ENCODE measurements around the gene SERINC1. TPM values are rescaled to one million over a fixed set of nuclear protein-coding genes. Genes with fewer than 3 reads are reported as not detected.

Gene SERINC1
- total and polyA plus RNA-seq, 9 of the 15 experiments (the other 6 are each of a cell fraction or from before 2014, with no cell fraction given) = 28.8 to 64.6 (median 39.7) TPM

DNA sequence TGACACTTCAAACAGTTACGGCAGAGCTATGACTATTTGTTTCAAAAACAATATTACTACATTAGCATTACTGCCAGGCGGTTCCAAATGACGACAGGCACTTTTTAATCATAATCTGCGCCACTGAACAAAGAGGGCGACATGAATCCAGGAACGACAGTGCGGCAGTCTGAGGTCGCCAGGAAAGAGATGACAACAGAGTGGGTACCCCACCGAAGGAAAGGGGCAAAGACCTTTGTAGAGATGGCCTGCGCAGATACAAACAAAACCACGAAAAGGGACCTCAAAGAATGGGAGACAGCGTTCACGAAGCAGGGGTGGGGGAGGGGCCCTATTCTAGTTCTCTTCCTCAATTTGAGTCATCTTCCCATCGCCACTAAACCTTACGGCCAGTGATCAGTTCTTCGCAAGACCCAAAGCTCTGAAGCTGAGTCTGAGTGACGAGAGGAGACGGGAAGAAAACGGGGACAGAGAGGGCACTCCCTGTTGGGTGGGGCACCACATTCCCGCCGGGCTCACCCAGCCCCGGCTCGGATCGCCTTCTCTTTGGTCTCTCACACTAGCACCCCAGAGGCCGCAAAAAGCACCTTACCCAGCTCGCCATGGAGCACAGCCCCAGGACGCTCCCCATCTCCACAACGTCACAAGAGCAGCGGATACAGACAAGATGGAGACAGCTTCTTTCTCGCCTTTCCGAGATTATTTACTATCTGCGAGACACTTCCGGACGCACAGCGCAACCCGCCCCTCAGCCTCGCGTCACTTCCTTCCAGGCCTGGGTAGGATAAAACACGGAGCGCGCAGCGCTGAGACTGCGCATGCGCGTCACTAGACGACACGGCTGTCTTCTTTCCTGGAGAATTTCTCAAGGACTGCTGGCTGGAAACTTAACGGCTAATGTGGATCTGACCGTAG, at the start of gene SERINC1 (continued):
- TF ChIP-seq TAF7 (tag; IDR thresholded peaks at IDR 0.05) (peak; percentile 68), CHD2 (IDR thresholded peaks at IDR 0.05; ENCODE audit: low read depth, low read length) (no peak; the same call in 1 of the 2 replicates), SOX6 (IDR thresholded peaks at IDR 0.05) (0 out of 2 replicates have a peak, but pooled peaks have one; percentile 11), SUPT5H (IDR thresholded peaks at IDR 0.05) (peak; percentile 91), HDAC8 (tag; IDR thresholded peaks at IDR 0.05) (no peak), ZNF133 (CRISPR knock-in tag; IDR thresholded peaks at IDR 0.05) (no peak), TBP (optimal IDR thresholded peaks at IDR 0.05; ENCODE audit: low read depth, low read length) (peak; percentile 80), YY1 (IDR thresholded peaks at IDR 0.05; ENCODE audit: borderline replicate concordance in 1 of 3, control insufficient read depth in 1 of 3, extremely low read depth in 1 of 3, insufficient read depth in 3 of 3, insufficient read length in 1 of 3, insufficient replicate concordance in 2 of 3, low read depth in 1 of 3, low read length in 2 of 3) (peak in 2 of 3 experiments; percentile 62 to 83), XRCC5 (IDR thresholded peaks at IDR 0.05; ENCODE audit: low read depth, low read length) (no peak), POLR2G (IDR thresholded peaks at IDR 0.05; ENCODE audit: low read depth, low read length) (peak; percentile 82), LCOR (CRISPR knock-in tag; IDR thresholded peaks at IDR 0.05) (0 out of 2 replicates have a peak, but pooled peaks have one; percentile 20), C11orf30 (IDR thresholded peaks at IDR 0.05; ENCODE audit: low read depth) (peak; percentile 66), ZNF263 (CRISPR knock-in tag; IDR thresholded peaks at IDR 0.05; ENCODE audit: borderline replicate concordance) (peak; percentile 32; the same call in 1 of the 2 replicates)
- TF ChIP-seq, protein P1, sequence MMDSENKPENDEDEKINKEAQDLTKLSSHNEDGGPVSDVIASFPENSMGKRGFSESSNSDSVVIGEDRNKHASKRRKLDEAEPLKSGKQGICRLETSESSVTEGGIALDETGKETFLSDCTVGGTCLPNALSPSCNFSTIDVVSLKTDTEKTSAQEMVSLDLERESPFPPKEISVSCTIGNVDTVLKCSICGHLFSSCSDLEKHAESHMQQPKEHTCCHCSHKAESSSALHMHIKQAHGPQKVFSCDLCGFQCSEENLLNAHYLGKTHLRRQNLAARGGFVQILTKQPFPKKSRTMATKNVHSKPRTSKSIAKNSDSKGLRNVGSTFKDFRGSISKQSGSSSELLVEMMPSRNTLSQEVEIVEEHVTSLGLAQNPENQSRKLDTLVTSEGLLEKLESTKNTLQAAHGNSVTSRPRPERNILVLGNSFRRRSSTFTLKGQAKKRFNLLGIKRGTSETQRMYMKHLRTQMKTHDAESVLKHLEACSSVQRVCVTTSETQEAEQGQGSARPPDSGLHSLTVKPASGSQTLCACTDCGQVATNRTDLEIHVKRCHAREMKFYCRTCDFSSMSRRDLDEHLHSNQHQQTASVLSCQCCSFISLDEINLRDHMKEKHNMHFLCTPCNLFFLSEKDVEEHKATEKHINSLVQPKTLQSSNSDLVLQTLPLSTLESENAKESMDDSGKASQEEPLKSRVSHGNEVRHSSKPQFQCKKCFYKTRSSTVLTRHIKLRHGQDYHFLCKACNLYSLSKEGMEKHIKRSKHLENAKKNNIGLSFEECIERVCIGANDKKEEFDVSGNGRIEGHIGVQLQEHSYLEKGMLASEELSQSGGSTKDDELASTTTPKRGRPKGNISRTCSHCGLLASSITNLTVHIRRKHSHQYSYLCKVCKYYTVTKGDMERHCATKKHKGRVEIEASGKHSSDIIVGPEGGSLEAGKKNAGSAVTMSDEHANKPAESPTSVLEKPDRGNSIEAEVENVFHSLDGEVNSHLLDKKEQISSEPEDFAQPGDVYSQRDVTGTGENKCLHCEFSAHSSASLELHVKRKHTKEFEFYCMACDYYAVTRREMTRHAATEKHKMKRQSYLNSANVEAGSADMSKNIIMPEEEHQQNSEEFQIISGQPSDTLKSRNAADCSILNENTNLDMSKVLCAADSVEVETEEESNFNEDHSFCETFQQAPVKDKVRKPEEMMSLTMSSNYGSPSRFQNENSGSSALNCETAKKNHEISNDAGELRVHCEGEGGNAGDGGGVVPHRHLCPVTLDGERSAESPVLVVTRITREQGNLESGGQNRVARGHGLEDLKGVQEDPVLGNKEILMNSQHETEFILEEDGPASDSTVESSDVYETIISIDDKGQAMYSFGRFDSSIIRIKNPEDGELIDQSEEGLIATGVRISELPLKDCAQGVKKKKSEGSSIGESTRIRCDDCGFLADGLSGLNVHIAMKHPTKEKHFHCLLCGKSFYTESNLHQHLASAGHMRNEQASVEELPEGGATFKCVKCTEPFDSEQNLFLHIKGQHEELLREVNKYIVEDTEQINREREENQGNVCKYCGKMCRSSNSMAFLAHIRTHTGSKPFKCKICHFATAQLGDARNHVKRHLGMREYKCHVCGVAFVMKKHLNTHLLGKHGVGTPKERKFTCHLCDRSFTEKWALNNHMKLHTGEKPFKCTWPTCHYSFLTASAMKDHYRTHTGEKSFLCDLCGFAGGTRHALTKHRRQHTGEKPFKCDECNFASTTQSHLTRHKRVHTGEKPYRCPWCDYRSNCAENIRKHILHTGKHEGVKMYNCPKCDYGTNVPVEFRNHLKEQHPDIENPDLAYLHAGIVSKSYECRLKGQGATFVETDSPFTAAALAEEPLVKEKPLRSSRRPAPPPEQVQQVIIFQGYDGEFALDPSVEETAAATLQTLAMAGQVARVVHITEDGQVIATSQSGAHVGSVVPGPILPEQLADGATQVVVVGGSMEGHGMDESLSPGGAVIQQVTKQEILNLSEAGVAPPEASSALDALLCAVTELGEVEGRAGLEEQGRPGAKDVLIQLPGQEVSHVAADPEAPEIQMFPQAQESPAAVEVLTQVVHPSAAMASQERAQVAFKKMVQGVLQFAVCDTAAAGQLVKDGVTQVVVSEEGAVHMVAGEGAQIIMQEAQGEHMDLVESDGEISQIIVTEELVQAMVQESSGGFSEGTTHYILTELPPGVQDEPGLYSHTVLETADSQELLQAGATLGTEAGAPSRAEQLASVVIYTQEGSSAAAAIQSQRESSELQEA (IDR thresholded peaks at IDR 0.05; ENCODE audit: low read depth) = no peak
- TF ChIP-seq, protein P2, sequence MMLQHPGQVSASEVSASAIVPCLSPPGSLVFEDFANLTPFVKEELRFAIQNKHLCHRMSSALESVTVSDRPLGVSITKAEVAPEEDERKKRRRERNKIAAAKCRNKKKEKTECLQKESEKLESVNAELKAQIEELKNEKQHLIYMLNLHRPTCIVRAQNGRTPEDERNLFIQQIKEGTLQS (IDR thresholded peaks at IDR 0.05) = no peak; the same call in 1 of the 2 replicates
- TF ChIP-seq, protein P2 (CRISPR knock-in tag; conservative IDR thresholded peaks at IDR 0.05) = 0 out of 2 replicates have a peak, but pooled peaks have one; percentile 50
